ENCODE measurements around the gene FAM13B. TPM values are rescaled to one million over a fixed set of nuclear protein-coding genes. Genes with fewer than 3 reads are reported as not detected.

FAM13B gene
- total and polyA plus RNA-seq, 9 of the 15 experiments (the other 6 are each of a cell fraction or from before 2014, with no cell fraction given), result 2.3 to 21.6 (median 14.1) TPM

DNA sequence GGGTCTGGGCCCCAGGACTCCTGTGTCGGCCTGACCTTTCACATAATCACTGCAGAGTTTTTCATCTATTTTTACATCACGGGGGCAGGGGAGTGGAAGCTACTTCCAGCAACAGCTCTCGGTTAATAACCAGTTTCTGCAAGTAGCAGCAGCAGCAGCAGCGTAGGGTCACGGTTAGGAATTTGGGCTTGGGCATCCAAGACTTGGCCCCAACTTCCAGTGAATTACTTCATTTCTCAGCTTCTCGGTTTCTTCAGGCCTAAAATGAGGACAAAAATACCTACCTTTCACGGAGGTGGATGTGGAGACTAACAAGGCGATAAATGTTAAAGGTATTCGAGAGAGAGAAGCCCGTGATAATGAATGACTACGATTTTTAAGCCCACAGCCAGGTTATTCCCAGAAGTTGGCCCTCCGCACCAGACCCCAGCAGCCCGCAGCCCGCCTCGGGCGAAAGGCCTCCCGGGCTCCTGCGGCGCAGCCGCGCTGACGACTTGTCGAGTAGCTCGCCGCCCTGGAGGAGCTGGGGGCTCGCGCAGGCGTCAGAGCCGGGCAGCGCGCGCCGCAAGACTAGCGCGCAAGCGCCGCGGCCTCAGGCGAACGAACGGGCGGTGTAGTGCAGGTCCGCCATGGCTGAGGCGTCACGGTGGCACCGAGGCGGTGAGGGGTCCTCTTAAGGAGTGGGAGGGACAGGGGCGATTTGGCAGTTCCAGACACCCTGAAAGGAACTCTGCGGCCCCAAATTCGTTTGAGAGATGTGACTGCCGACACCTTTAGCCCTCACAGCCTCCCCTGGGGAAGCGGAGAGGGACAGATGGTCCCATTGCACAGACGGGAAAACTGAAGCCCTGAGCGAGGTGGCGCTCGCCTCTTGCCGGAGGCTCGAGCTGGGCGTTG is 143.8 kb downstream of the FAM13B start, which contains the start of gene PKD2L2 (continued):
- no peak for TF ChIP-seq AFF1 (IDR thresholded peaks at IDR 0.05; ENCODE audit: low read depth in 1 of 2, partially characterized antibody in 2 of 2)
- TF ChIP-seq, protein P1, sequence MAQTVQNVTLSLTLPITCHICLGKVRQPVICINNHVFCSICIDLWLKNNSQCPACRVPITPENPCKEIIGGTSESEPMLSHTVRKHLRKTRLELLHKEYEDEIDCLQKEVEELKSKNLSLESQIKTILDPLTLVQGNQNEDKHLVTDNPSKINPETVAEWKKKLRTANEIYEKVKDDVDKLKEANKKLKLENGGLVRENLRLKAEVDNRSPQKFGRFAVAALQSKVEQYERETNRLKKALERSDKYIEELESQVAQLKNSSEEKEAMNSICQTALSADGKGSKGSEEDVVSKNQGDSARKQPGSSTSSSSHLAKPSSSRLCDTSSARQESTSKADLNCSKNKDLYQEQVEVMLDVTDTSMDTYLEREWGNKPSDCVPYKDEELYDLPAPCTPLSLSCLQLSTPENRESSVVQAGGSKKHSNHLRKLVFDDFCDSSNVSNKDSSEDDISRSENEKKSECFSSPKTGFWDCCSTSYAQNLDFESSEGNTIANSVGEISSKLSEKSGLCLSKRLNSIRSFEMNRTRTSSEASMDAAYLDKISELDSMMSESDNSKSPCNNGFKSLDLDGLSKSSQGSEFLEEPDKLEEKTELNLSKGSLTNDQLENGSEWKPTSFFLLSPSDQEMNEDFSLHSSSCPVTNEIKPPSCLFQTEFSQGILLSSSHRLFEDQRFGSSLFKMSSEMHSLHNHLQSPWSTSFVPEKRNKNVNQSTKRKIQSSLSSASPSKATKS (CRISPR knock-in tag; IDR thresholded peaks at IDR 0.05), result no peak
- TF ChIP-seq XRCC3 (IDR thresholded peaks at IDR 0.05), result no peak
- no peak for TF ChIP-seq ZNF408 (CRISPR knock-in tag; IDR thresholded peaks at IDR 0.05; ENCODE audit: low read depth)
- peak; percentile 85 for TF ChIP-seq ESRRA (IDR thresholded peaks at IDR 0.05; ENCODE audit: borderline replicate concordance, low read depth)
- TF ChIP-seq POLR2H (tag; IDR thresholded peaks at IDR 0.05; ENCODE audit: low read depth), result peak; percentile 89
- no peak for TF ChIP-seq TSHZ1 (CRISPR knock-in tag; IDR thresholded peaks at IDR 0.05)
- TF ChIP-seq EP400 (IDR thresholded peaks at IDR 0.05), result peak; percentile 63
- TF ChIP-seq POLR2G (IDR thresholded peaks at IDR 0.05; ENCODE audit: low read depth, low read length), result peak; percentile 97
- TF ChIP-seq, protein P2, sequence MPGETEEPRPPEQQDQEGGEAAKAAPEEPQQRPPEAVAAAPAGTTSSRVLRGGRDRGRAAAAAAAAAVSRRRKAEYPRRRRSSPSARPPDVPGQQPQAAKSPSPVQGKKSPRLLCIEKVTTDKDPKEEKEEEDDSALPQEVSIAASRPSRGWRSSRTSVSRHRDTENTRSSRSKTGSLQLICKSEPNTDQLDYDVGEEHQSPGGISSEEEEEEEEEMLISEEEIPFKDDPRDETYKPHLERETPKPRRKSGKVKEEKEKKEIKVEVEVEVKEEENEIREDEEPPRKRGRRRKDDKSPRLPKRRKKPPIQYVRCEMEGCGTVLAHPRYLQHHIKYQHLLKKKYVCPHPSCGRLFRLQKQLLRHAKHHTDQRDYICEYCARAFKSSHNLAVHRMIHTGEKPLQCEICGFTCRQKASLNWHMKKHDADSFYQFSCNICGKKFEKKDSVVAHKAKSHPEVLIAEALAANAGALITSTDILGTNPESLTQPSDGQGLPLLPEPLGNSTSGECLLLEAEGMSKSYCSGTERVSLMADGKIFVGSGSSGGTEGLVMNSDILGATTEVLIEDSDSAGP (CRISPR knock-in tag; IDR thresholded peaks at IDR 0.05), result peak; percentile 42; the same call in 1 of the 2 replicates
- TF ChIP-seq KDM1A (IDR thresholded peaks at IDR 0.05), result peak; percentile 94 to 98
- TF ChIP-seq ZNF41 (CRISPR knock-in tag; conservative IDR thresholded peaks at IDR 0.05), result no peak
- no peak for TF ChIP-seq CHD2 (IDR thresholded peaks at IDR 0.05; ENCODE audit: low read depth, low read length)
- TF ChIP-seq ZNF766 (CRISPR knock-in tag; conservative IDR thresholded peaks at IDR 0.05), result no peak
- no peak for TF ChIP-seq ZNF764 (CRISPR knock-in tag; IDR thresholded peaks at IDR 0.05; ENCODE audit: low read depth)
